IMR-90 (cell line): ENCODE data around the gene LIX1. TPM values are rescaled to one million over a fixed set of nuclear protein-coding genes. Genes with fewer than 3 reads are reported as not detected.

Experiments
- ATAC-seq: fragments of 200-7000 bp; cut with Tn5 transposase; 2 replicates; pipeline ENCODE4 v1.9.1; 2020; ENCODE audit warnings: low read depth, mild to moderate bottlenecking, moderate library complexity
- BruUV-seq: library from RNA; stranded (reverse); fragments of 400-500 nt; replicated peaks from 2 replicates; lab custom pipeline; 2021; lab: Mats Ljungman, UMichigan
- CTCF ChIA-PET: fragments of 300-600 bp; formaldehyde crosslinking; extraction: SDS; loops from one replicate; lab custom pipeline; 2021; ENCODE audit warnings: antibody characterized with exemption; lab: Yijun Ruan, JAX
- POLR2A ChIA-PET: fragments of 300-600 bp; sonication (Branson Sonifier 250); formaldehyde crosslinking; loops from one replicate; lab custom pipeline; 2022; ENCODE audit warnings: antibody characterized with exemption; ENCODE audit not compliant: unreplicated experiment; lab: Charles Lee
- DNase-seq: peaks from one replicate; pipeline ENCODE4 v3.0.0; 2013
- H2AFZ ChIP-seq: replicated peaks from 2 replicates; pipeline ENCODE3; 2013; ENCODE audit warnings: low read length, mild to moderate bottlenecking; ENCODE audit not compliant: poor library complexity
- H2AK5ac ChIP-seq: 2 replicates; pipeline ENCODE4 v1.6.1; 2013; ENCODE audit warnings: low read depth, low read length, inconsistent platforms
- H2AK9ac ChIP-seq: replicated peaks from 2 replicates; pipeline ENCODE3; 2013; ENCODE audit warnings: mild to moderate bottlenecking, low read depth, low read length, moderate library complexity; ENCODE audit not compliant: poor library complexity
- H2BK120ac ChIP-seq: 2 replicates; pipeline ENCODE4 v1.6.1; 2013; ENCODE audit warnings: low read depth, low read length, inconsistent platforms
- H2BK15ac ChIP-seq: 3 replicates; pipeline ENCODE4 v1.6.1; 2013; ENCODE audit warnings: low read depth, low read length, inconsistent platforms
- H2BK20ac ChIP-seq: 2 replicates; pipeline ENCODE4 v1.6.1; 2013; ENCODE audit warnings: low read depth, mild to moderate bottlenecking, inconsistent platforms, low read length, moderate library complexity
- H2BK5ac ChIP-seq: 2 replicates; pipeline ENCODE4 v1.6.1; 2013; ENCODE audit warnings: mild to moderate bottlenecking, low read depth, low read length, inconsistent platforms; ENCODE audit not compliant: poor library complexity, severe bottlenecking
- H3K14ac ChIP-seq: replicated peaks from 2 replicates; pipeline ENCODE4 v1.6.1; 2013; ENCODE audit warnings: low read depth, low read length, inconsistent platforms
- H3K18ac ChIP-seq: 2 replicates; pipeline ENCODE4 v1.6.1; 2013; ENCODE audit warnings: low read depth, low read length, control low read depth
- H3K23ac ChIP-seq: 2 replicates; pipeline ENCODE4 v1.6.1; 2013; ENCODE audit warnings: low read depth, low read length, inconsistent platforms
- H3K27ac ChIP-seq: 2 replicates; pipeline ENCODE4 v1.5.1; 2013; ENCODE audit warnings: mild to moderate bottlenecking, control low read depth, low read length; ENCODE audit not compliant: insufficient read depth
- H3K27me3 ChIP-seq: 2 replicates; pipeline ENCODE4 v1.6.1; 2013; ENCODE audit warnings: low read length; ENCODE audit not compliant: control insufficient read depth, insufficient read depth
- H3K36me3 ChIP-seq: 2 replicates; pipeline ENCODE4 v1.6.1; 2013; ENCODE audit warnings: low read length, mixed read lengths; ENCODE audit not compliant: control insufficient read depth, insufficient read depth
- H3K4ac ChIP-seq: 2 replicates; pipeline ENCODE4 v1.6.1; 2013; ENCODE audit warnings: low read depth, low read length, inconsistent platforms
- H3K4me1 ChIP-seq: 2 replicates; pipeline ENCODE4 v1.6.1; 2013; ENCODE audit warnings: low read length, mixed read lengths; ENCODE audit not compliant: control insufficient read depth, insufficient read depth
- H3K4me2 ChIP-seq: 2 replicates; pipeline ENCODE4 v1.6.1; 2013; ENCODE audit warnings: low read depth, mild to moderate bottlenecking, control low read depth, low read length, moderate library complexity
- H3K4me3 ChIP-seq: 2 replicates; pipeline ENCODE4 v1.5.1; 2013; ENCODE audit warnings: low read depth, mild to moderate bottlenecking, control low read depth, low read length, moderate library complexity; ENCODE audit not compliant: insufficient read depth
- H3K56ac ChIP-seq: 2 replicates; pipeline ENCODE4 v1.6.1; 2013; ENCODE audit warnings: low read length, inconsistent platforms; ENCODE audit not compliant: insufficient read depth; ENCODE audit errors: extremely low read depth
- H3K79me1 ChIP-seq, 2 experiments: 2 replicates each; pipeline ENCODE4 v1.6.1; 2013; ENCODE audit warnings: low read length in 2 of 2, inconsistent platforms in 1 of 2, low read depth in 1 of 2
- H3K9ac ChIP-seq: 2 replicates; pipeline ENCODE4 v1.6.1; 2013; ENCODE audit warnings: low read depth, low read length, control low read depth
- H3K9me1 ChIP-seq: 2 replicates; pipeline ENCODE4 v1.6.1; 2013; ENCODE audit warnings: low read length, inconsistent platforms; ENCODE audit not compliant: insufficient read depth
- H3K9me3 ChIP-seq: 2 replicates; pipeline ENCODE4 v1.6.1; 2013; ENCODE audit warnings: low read length; ENCODE audit not compliant: control insufficient read depth, insufficient read depth
- H4K20me1 ChIP-seq: 2 replicates; pipeline ENCODE4 v1.6.1; 2013; ENCODE audit warnings: low read length, inconsistent platforms; ENCODE audit not compliant: insufficient read depth
- H4K5ac ChIP-seq: 2 replicates; pipeline ENCODE4 v1.6.1; 2013; ENCODE audit warnings: mild to moderate bottlenecking, low read depth, low read length, control low read depth
- H4K8ac ChIP-seq, 2 experiments: 2 replicates each; pipeline ENCODE4 v1.6.1; 2013; ENCODE audit warnings: low read depth in 2 of 2, low read length in 2 of 2, control low read depth in 1 of 2, inconsistent platforms in 1 of 2
- H4K91ac ChIP-seq: 2 replicates; pipeline ENCODE4 v1.6.1; 2013; ENCODE audit warnings: low read depth, low read length, inconsistent platforms; ENCODE audit not compliant: insufficient read depth
- BHLHE40 ChIP-seq: fragments of 150-350 bp; IDR thresholded peaks from 2 replicates; pipeline ENCODE4 v1.6.1; 2016; ENCODE audit warnings: mild to moderate bottlenecking, low read depth, low read length
- CEBPB ChIP-seq: IDR thresholded peaks from 2 replicates; pipeline ENCODE4 v1.6.1; 2012; ENCODE audit warnings: low read depth, low read length, improper control_type of control experiment
- CHD1 ChIP-seq: IDR thresholded peaks from 2 replicates; pipeline ENCODE4 v1.6.1; 2012; ENCODE audit warnings: low read depth, low read length, improper control_type of control experiment
- CTCF ChIP-seq: conservative IDR thresholded peaks from 2 replicates; pipeline ENCODE4 v1.5.1; 2012; ENCODE audit warnings: mild to moderate bottlenecking, low read depth, low read length, improper control_type of control experiment
- ELK1 ChIP-seq: fragments of 150-350 bp; IDR thresholded peaks from 2 replicates; pipeline ENCODE4 v1.6.1; 2016; ENCODE audit warnings: low read depth, mild to moderate bottlenecking, low read length, moderate library complexity, borderline replicate concordance
- FOS ChIP-seq: fragments of 150-350 bp; IDR thresholded peaks from 2 replicates; pipeline ENCODE4 v1.6.1; 2016; ENCODE audit warnings: low read depth, low read length
- MAFK ChIP-seq: IDR thresholded peaks from 2 replicates; pipeline ENCODE4 v1.6.1; 2012; ENCODE audit warnings: low read depth, low read length, improper control_type of control experiment
- MAZ ChIP-seq: IDR thresholded peaks from 2 replicates; pipeline ENCODE4 v1.6.1; 2012; ENCODE audit warnings: low read depth, mild to moderate bottlenecking, low read length, improper control_type of control experiment, moderate library complexity, borderline replicate concordance
- MXI1 ChIP-seq: IDR thresholded peaks from 2 replicates; pipeline ENCODE4 v1.6.1; 2012; ENCODE audit warnings: low read depth, mild to moderate bottlenecking, low read length, moderate library complexity, borderline replicate concordance
- NFE2L2 ChIP-seq: fragments of 150-350 bp; IDR thresholded peaks from 2 replicates; pipeline ENCODE4 v1.6.1; 2016; ENCODE audit warnings: low read depth, mild to moderate bottlenecking, low read length
- POLR2A ChIP-seq: IDR thresholded peaks from 2 replicates; pipeline ENCODE4 v1.6.1; 2012; ENCODE audit warnings: mild to moderate bottlenecking, low read depth, low read length
- RAD21 ChIP-seq: IDR thresholded peaks from 2 replicates; pipeline ENCODE4 v1.6.1; 2012; ENCODE audit warnings: low read length, improper control_type of control experiment
- RCOR1 ChIP-seq: IDR thresholded peaks from 2 replicates; pipeline ENCODE4 v1.6.1; 2012; ENCODE audit warnings: mild to moderate bottlenecking, low read length, improper control_type of control experiment; ENCODE audit not compliant: insufficient replicate concordance
- RFX5 ChIP-seq: IDR thresholded peaks from 2 replicates; pipeline ENCODE4 v1.8.0; 2012; ENCODE audit warnings: low read depth, mild to moderate bottlenecking, low read length, moderate library complexity
- SMC3 ChIP-seq: fragments of 150-350 bp; IDR thresholded peaks from 2 replicates; pipeline ENCODE4 v1.6.1; 2016; ENCODE audit warnings: low read depth, mild to moderate bottlenecking, antibody characterized with exemption, low read length, moderate library complexity
- USF2 ChIP-seq: fragments of 150-350 bp; IDR thresholded peaks from 2 replicates; pipeline ENCODE4 v1.6.1; 2017; ENCODE audit warnings: mild to moderate bottlenecking, antibody characterized with exemption, low read length, low read depth
- WGBS, 2 experiments: methylation state at CpG; one replicate each; pipeline versions ENCODE4 v1.1.5 to v1.1.7; 2013; ENCODE audit warnings: missing lambda C conversion rate in 2 of 2; ENCODE audit not compliant: insufficient read length in 1 of 2; ENCODE audit errors: extremely low coverage in 2 of 2; 5-methylcytosine and 5-hydroxymethylcytosine counted together
- dilution Hi-C: fragments of 300-500 bp; cut with HindIII; formaldehyde crosslinking; loops from one replicate; pipeline ENCODE4 v1.14.3; 2018; ENCODE audit warnings: low sequenced_read_pairs; ENCODE audit not compliant: unreplicated experiment
- in situ Hi-C: fragments of 300-500 bp; cut with MboI; formaldehyde crosslinking; loops from 3 replicates; pipeline ENCODE4 v1.14.3; 2019; ENCODE audit warnings: low sequenced_read_pairs, inconsistent platforms, mixed read lengths
- intact Hi-C: fragments of 100-400 bp; cut with micrococcal nuclease; formaldehyde crosslinking; loops from 2 replicates; pipeline ENCODE4 v1.10.0; 2022
- polyA plus RNA-seq, 3 experiments: library from polyadenylated mRNA; depleted of rRNA; stranded (reverse); fragments of >200 nt; gene quantifications; 2 replicates each; pipeline ENCODE4 v1.2.3, GENCODE V29; 2012; ENCODE audit warnings: low replicate concordance in 1 of 3
- total RNA-seq: library from RNA; depleted of rRNA; stranded (reverse); fragments of >200 nt; gene quantifications from 2 replicates; pipeline ENCODE4 v1.2.3, GENCODE V29; 2012

Gene LIX1
- total and polyA plus RNA-seq, 2 of the 4 experiments (the other 2 are of a cell fraction) = not detected

GRCh38 chr5:97094579-97095317 is 47.7 kb downstream of the LIX1 start:
- H2AFZ ChIP-seq = no peak overlapping the region
- in situ Hi-C loops (no loop called here), dilution Hi-C loops (no loop called here), intact Hi-C loops (no loop called here)
- no peak overlapping the region for H3K56ac ChIP-seq
- no peaks in the 10 kb centered on the region for H3K79me1 ChIP-seq
- no peak overlapping the region for H3K23ac ChIP-seq
- no peaks in the 10 kb centered on the region for H3K9me1 ChIP-seq
- H3K14ac ChIP-seq = no peak overlapping the region
- no peaks in the 10 kb centered on the region for H4K20me1 ChIP-seq
- H3K9ac ChIP-seq = no peak overlapping the region
- WGBS, 2 experiments = 100% methylated on average over 4 of the region's 8 CpGs; no CpG with 5 or more reads in 1 of the 2 experiments
- peaks cover 24% of the 10 kb centered on the region for H3K27me3 ChIP-seq
- no peak overlapping the region for H2AK5ac ChIP-seq
- CTCF ChIA-PET = no interaction called here
- H2BK15ac ChIP-seq = no peak overlapping the region
- no peak overlapping the region for H2BK120ac ChIP-seq
- no peaks in the 10 kb centered on the region for H3K9me3 ChIP-seq
- no peak overlapping the region for H3K4ac ChIP-seq
- H2BK20ac ChIP-seq = no peak overlapping the region
- no peaks in the 10 kb centered on the region for H3K36me3 ChIP-seq
- POLR2A ChIA-PET = no interaction called here
- DNase-seq (no peak), ATAC-seq (no peak)
- H4K8ac ChIP-seq = no peak overlapping the region
- H4K5ac ChIP-seq = no peak overlapping the region
- BruUV-seq = no TSS peak
- no peak overlapping the region for H2BK5ac ChIP-seq
- no peak overlapping the region for H3K4me3 ChIP-seq
- H3K27ac ChIP-seq = no peak overlapping the region
- no peak overlapping the region for H3K4me2 ChIP-seq
- peaks cover 2% of the 10 kb centered on the region; the same call in 1 of the 2 replicates for H3K4me1 ChIP-seq
- TF ChIP-seq FOS (no peak), USF2 (no peak), MXI1 (no peak), MAFK (no peak), ELK1 (no peak), CHD1 (no peak), CTCF (no peak), RCOR1 (no peak), POLR2A (no peak), NFE2L2 (no peak), BHLHE40 (no peak), RFX5 (no peak), SMC3 (no peak), MAZ (no peak), RAD21 (no peak), CEBPB (no peak)
- H2AK9ac ChIP-seq = no peak overlapping the region
- no peak overlapping the region for H3K18ac ChIP-seq
- H4K91ac ChIP-seq = no peak overlapping the region
